ENCODE data around the gene GDPD3. TPM values are rescaled to one million over a fixed set of nuclear protein-coding genes. Genes with fewer than 3 reads are reported as not detected.

Gene GDPD3
- total and polyA plus RNA-seq, 4 experiments from 2014 or later: 0.25 to 37.2 (median 31.5) TPM; not detected in 1

DNA sequence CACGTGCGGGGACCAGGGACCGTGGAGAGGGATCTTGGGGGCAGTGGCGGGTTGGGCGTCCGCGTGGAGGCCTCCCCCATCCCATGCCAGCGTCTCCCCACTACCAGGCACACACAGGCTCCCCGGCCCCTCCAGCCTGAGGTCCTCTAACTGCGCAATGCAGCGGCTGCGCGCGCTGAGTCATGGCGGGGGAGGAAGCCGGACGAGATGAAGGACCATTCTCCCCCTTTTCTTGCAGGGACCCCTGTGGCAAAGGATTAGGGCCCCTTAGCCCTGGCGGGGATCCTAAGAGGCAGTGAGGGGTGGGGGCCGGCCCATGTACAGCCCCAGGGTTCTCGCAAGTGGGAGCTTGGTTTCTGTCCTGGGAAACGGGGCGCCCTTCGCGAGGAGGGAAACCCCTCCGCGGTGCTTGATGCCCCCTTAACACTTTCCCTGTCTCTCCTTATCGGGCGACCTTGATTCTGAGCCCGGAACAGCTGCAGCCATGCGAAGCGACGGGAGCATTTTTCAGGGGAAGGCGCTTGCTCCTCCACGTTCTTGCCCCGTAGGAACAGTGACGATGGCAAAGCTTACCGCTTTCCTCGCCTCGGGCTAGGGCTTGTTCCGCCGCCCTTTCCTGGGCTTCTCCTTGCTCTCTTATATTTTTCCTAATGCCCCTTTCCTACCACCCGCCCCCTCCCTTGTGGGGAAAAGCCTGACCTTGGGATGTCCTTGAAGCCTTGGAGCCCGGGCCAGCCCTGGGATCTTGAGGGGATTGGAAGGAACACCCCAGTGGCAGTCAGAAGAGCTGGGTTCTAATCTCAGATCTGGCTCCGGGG is 47.2 kb downstream of the GDPD3 start:
- H3K4me1 ChIP-seq (ENCODE audit: insufficient read depth, low read length): peaks cover 49% of the 10 kb centered on the region
- peaks cover 29 to 58% of the 10 kb centered on the region in 2 donors for H3K36me3 Mint-ChIP-seq

GRCh38 chr16:30065102-30065942 is 48.0 kb downstream of the GDPD3 start, which contains the start of gene ALDOA:
TSS of gene ALDOA (plus strand) at chr16:30065760. CDS start at chr16:30066898, 1,138 bp downstream.
- peak; percentile 94 to 96 (median 94) for DNase-seq
- Mint-ChIP-seq H3K36me3 (peaks cover 29 to 51% of the 10 kb centered on the region in 2 donors), H3K27me3 (no peaks in the 10 kb centered on the region), H3K4me1 (peaks cover 17 to 58% (median 33%) of the 10 kb centered on the region in 4 donors), H3K4me3 (peak within 1 kb of the TSS; percentile 98 to 100 (median 99)), H3K9me3 (no peaks in the 10 kb centered on the region), H3K27ac (peak within 1 kb of the TSS; percentile 95 to 100 (median 97))
- ChIA-PET POLR2A (ENCODE audit: partially characterized antibody) (interaction anchor here (0.6 to 20.4 kb wide), 48 partner anchors 8 to 594 kb away, joined by 3 to 404 read pairs (median 6); partner anchors contain the start of genes C16orf54, CORO1A, DCTPP1 and FBRS), CTCF (ENCODE audit: partially characterized antibody) (interaction anchor here (0.6 to 4.8 kb wide), 11 partner anchors 10 to 1052 kb away, joined by 3 to 48 read pairs (median 3); partner anchors contain the start of genes DCTPP1, MAPK3 and TBX6)
- Histone ChIP-seq H3K27ac (ENCODE audit: low read depth, low read length) (peak within 1 kb of the TSS; percentile 94), H3K9me3 (ENCODE audit: control insufficient read depth in 1 of 2, low read length in 2 of 2) (no peaks in the 10 kb centered on the region), H3K4me1 (ENCODE audit: insufficient read depth, low read length) (peaks cover 47% of the 10 kb centered on the region), H3K27me3 (ENCODE audit: insufficient read depth, low read length) (no peaks in the 10 kb centered on the region), H3K36me3 (ENCODE audit: insufficient read depth, low read length) (peaks cover 37% of the 10 kb centered on the region), H3K4me3 (ENCODE audit: low read length in 2 of 2) (peak within 1 kb of the TSS; percentile 77 to 93)
- intact Hi-C loops (cut with micrococcal nuclease): loop anchor here (1.0 to 2.0 kb wide), 7 partner anchors 10 to 313 kb away; partner anchors contain the start of genes MAPK3, PPP4C, TBC1D10B and TBX6

More for the DNA sequence above, 47.2 kb downstream of the GDPD3 start:
- Mint-ChIP-seq H3K27me3 (no peaks in the 10 kb centered on the region), H3K4me3 (peak overlapping the region; percentile 98 to 100 (median 99)), H3K4me1 (peaks cover 15 to 54% (median 36%) of the 10 kb centered on the region in 4 donors), H3K27ac (peak overlapping the region; percentile 86 to 100 (median 97)), H3K9me3 (no peaks in the 10 kb centered on the region)
- Histone ChIP-seq H3K9me3 (ENCODE audit: control insufficient read depth in 1 of 2, low read length in 2 of 2) (no peaks in the 10 kb centered on the region), H3K27ac (ENCODE audit: low read depth, low read length) (peak overlapping the region; percentile 94), H3K4me3 (ENCODE audit: low read length in 2 of 2) (peak overlapping the region; percentile 77 to 93), H3K36me3 (ENCODE audit: insufficient read depth, low read length) (peaks cover 44% of the 10 kb centered on the region), H3K27me3 (ENCODE audit: insufficient read depth, low read length) (no peaks in the 10 kb centered on the region)
- ChIA-PET CTCF (ENCODE audit: partially characterized antibody) (interaction anchor here (0.6 to 4.8 kb wide), 10 partner anchors 11 to 1053 kb away, joined by 3 to 48 read pairs (median 3); partner anchors contain the start of genes DCTPP1 and TBX6), POLR2A (ENCODE audit: partially characterized antibody) (interaction anchor here (0.7 to 20.4 kb wide), 45 partner anchors 9 to 593 kb away, joined by 3 to 404 read pairs (median 5); partner anchors contain the start of genes C16orf54, CORO1A, FBRS and HIRIP3)
- intact Hi-C loops (cut with micrococcal nuclease): loop anchor here (1.0 to 2.0 kb wide), 7 partner anchors 9 to 313 kb away; partner anchors contain the start of genes MAPK3, PPP4C, TBC1D10B and TBX6
- DNase-seq: no peak

GRCh38 chr16:30064729-30065101 is 48.6 kb downstream of the GDPD3 start:
- Mint-ChIP-seq H3K4me3 (peak overlapping the region; percentile 98 to 100 (median 99)), H3K9me3 (no peaks in the 10 kb centered on the region), H3K27ac (peak overlapping the region; percentile 95 to 100 (median 99)), H3K4me1 (peaks cover 17 to 57% (median 30%) of the 10 kb centered on the region in 4 donors), H3K36me3 (peaks cover 29 to 46% of the 10 kb centered on the region in 2 donors), H3K27me3 (no peaks in the 10 kb centered on the region)
- H3K9me3 ChIP-seq (ENCODE audit: control insufficient read depth in 1 of 2, low read length in 2 of 2): no peaks in the 10 kb centered on the region
- H3K36me3 ChIP-seq (ENCODE audit: insufficient read depth, low read length): peaks cover 31% of the 10 kb centered on the region
- H3K4me3 ChIP-seq (ENCODE audit: low read length in 2 of 2): peak overlapping the region; percentile 77 to 89
- H3K27me3 ChIP-seq (ENCODE audit: insufficient read depth, low read length): no peaks in the 10 kb centered on the region
- H3K27ac ChIP-seq (ENCODE audit: low read depth, low read length): peak overlapping the region; percentile 94
- ChIA-PET CTCF (ENCODE audit: partially characterized antibody) (interaction anchor here (0.8 to 4.8 kb wide), 5 partner anchors 21 to 59 kb away, joined by 3 to 48 read pairs (median 4); partner anchors contain the start of genes MAPK3 and TBX6), POLR2A (ENCODE audit: partially characterized antibody) (interaction anchor here (1.0 to 20.4 kb wide), 24 partner anchors 8 to 594 kb away, joined by 3 to 404 read pairs (median 8); partner anchors contain the start of genes C16orf54, CORO1A, DCTPP1 and FBRS)
- H3K4me1 ChIP-seq (ENCODE audit: insufficient read depth, low read length): peaks cover 41% of the 10 kb centered on the region
- DNase-seq: no peak
- intact Hi-C loops (cut with micrococcal nuclease): loop anchor here (1.0 to 2.0 kb wide), 8 partner anchors 11 to 345 kb away; partner anchors contain the start of genes MAPK3, PPP4C, TBC1D10B and TBX6

GRCh38 chr16:30063893-30064728 is 49.2 kb downstream of the GDPD3 start:
- peak overlapping the region; percentile 98 to 100 (median 99) for H3K4me3 Mint-ChIP-seq
- peak; percentile 65 to 77 (median 67) for DNase-seq
- Histone ChIP-seq H3K27me3 (ENCODE audit: insufficient read depth, low read length) (no peaks in the 10 kb centered on the region), H3K27ac (ENCODE audit: low read depth, low read length) (peak overlapping the region; percentile 94), H3K4me1 (ENCODE audit: insufficient read depth, low read length) (peaks cover 35% of the 10 kb centered on the region), H3K36me3 (ENCODE audit: insufficient read depth, low read length) (peaks cover 25% of the 10 kb centered on the region), H3K9me3 (ENCODE audit: control insufficient read depth in 1 of 2, low read length in 2 of 2) (no peaks in the 10 kb centered on the region), H3K4me3 (ENCODE audit: low read length in 2 of 2) (peak overlapping the region; percentile 77 to 89)
- peaks cover 23 to 39% of the 10 kb centered on the region in 2 donors for H3K36me3 Mint-ChIP-seq
- H3K9me3 Mint-ChIP-seq: no peaks in the 10 kb centered on the region
- intact Hi-C loops (cut with micrococcal nuclease): loop anchor here (1.0 to 2.0 kb wide), 3 partner anchors 307 to 345 kb away; partner anchors contain the start of gene TBC1D10B
- ChIA-PET CTCF (ENCODE audit: partially characterized antibody) (interaction anchor here (0.7 to 4.8 kb wide), 9 partner anchors 9 to 66 kb away, joined by 3 to 48 read pairs (median 4); partner anchors contain the start of genes MAPK3 and TBX6), POLR2A (ENCODE audit: partially characterized antibody) (interaction anchor here (1.2 to 20.4 kb wide), 16 partner anchors 10 to 586 kb away, joined by 3 to 404 read pairs (median 12); partner anchors contain the start of genes CORO1A, DCTPP1, MAPK3 and MAZ)
- peaks cover 17 to 52% (median 27%) of the 10 kb centered on the region in 4 donors for H3K4me1 Mint-ChIP-seq
- peak overlapping the region; percentile 95 to 100 (median 99) for H3K27ac Mint-ChIP-seq
- H3K27me3 Mint-ChIP-seq: no peaks in the 10 kb centered on the region

DNA sequence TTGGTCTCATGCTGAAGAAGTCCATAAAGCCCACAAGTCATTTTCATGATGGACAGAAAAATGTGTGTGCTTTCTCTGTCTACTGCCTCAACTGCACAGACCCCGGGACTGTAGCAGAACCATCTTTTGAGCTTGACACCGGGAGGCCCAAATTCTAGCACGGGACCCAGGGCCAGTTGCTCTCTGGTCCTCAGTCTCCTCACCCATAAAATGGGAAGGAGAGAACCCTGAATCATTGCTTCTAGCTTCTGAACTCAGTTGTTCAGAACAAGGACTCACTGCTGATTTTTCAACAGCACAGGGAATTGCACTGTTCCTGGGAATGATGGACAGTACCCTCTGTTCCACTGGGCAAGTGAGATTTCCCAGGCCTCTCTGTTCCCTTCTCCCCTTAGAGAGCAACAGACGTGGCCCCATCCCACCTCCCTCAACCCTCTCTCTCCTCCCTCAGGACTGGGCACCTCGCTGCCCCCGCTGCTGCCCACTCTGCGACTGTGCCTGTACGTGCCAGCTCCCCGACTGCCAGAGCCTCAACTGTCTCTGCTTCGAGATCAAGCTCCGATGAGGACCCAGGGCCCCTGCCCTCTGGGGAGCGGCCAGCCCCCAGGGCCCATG is 50.0 kb downstream of the GDPD3 start:
- H3K27me3 Mint-ChIP-seq: no peaks in the 10 kb centered on the region
- peaks cover 16 to 32% of the 10 kb centered on the region in 2 donors for H3K36me3 Mint-ChIP-seq
- peak overlapping the region; percentile 15 to 100 (median 99) for H3K4me3 Mint-ChIP-seq
- peaks cover 18% of the 10 kb centered on the region for H3K36me3 ChIP-seq (ENCODE audit: insufficient read depth, low read length)
- H3K9me3 Mint-ChIP-seq: no peaks in the 10 kb centered on the region
- peak overlapping the region in 1 of 2 donors; percentile 77 for H3K4me3 ChIP-seq (ENCODE audit: low read length in 2 of 2)
- no peaks in the 10 kb centered on the region for H3K9me3 ChIP-seq (ENCODE audit: control insufficient read depth in 1 of 2, low read length in 2 of 2)
- H3K27ac ChIP-seq (ENCODE audit: low read depth, low read length): peak overlapping the region; percentile 94
- H3K4me1 Mint-ChIP-seq: peaks cover 14 to 45% (median 22%) of the 10 kb centered on the region in 4 donors
- no peaks in the 10 kb centered on the region for H3K27me3 ChIP-seq (ENCODE audit: insufficient read depth, low read length)
- no peak for DNase-seq
- ChIA-PET CTCF (ENCODE audit: partially characterized antibody) (interaction anchor here (0.7 to 4.8 kb wide), 8 partner anchors 8 to 67 kb away, joined by 3 to 48 read pairs (median 4); partner anchors contain the start of gene TBX6), POLR2A (ENCODE audit: partially characterized antibody) (interaction anchor here (1.2 to 20.4 kb wide), 6 partner anchors 9 to 361 kb away, joined by 3 to 404 read pairs (median 52); partner anchors contain the start of genes CORO1A, MAPK3, PAGR1 and TBX6)
- H3K4me1 ChIP-seq (ENCODE audit: insufficient read depth, low read length): peaks cover 28% of the 10 kb centered on the region
- H3K27ac Mint-ChIP-seq: peak overlapping the region; percentile 95 to 100 (median 99)
- intact Hi-C loops (cut with micrococcal nuclease): no loop called here
